OCI-LY1 (cell line): ENCODE results near the gene DALRD3.

Experiments
- H2AFZ ChIP-seq: fragments of 200-600 bp; sonication (generic), shearing (Covaris generic); 2 replicates; pipeline ENCODE4 v1.6.0; 2014; ENCODE audit warnings: antibody characterized with exemption, mild to moderate bottlenecking, low read length
- H3F3A ChIP-seq: fragments of 200-600 bp; sonication (generic), shearing (Covaris generic); 2 replicates; pipeline ENCODE4 v1.6.0; 2014; ENCODE audit warnings: mild to moderate bottlenecking, antibody characterized with exemption, low read length, moderate library complexity; ENCODE audit not compliant: insufficient read depth
- H3K27ac ChIP-seq: fragments of 200-600 bp; sonication (generic); 2 replicates; pipeline ENCODE4 v1.5.1; 2014; ENCODE audit warnings: low read length, mixed run types, mild to moderate bottlenecking, low read depth; ENCODE audit not compliant: poor library complexity, severe bottlenecking
- H3K27me3 ChIP-seq: fragments of 200-600 bp; sonication (generic); 2 replicates; pipeline ENCODE4 v1.6.0; 2014; ENCODE audit warnings: antibody characterized with exemption, mild to moderate bottlenecking, low read length, moderate library complexity; ENCODE audit not compliant: insufficient read depth
- H3K36me3 ChIP-seq: fragments of 200-600 bp; sonication (generic); 2 replicates; pipeline ENCODE4 v1.6.1; 2014; ENCODE audit warnings: mild to moderate bottlenecking, antibody characterized with exemption, low read length, moderate library complexity, mixed read lengths; ENCODE audit not compliant: insufficient read depth
- H3K4me1 ChIP-seq: fragments of 200-600 bp; sonication (generic); 2 replicates; pipeline ENCODE4 v1.5.1; 2014; ENCODE audit warnings: mild to moderate bottlenecking, low read length, moderate library complexity; ENCODE audit not compliant: insufficient read depth, severe bottlenecking
- H3K4me2 ChIP-seq: fragments of 200-600 bp; sonication (generic), shearing (Covaris generic); 2 replicates; pipeline ENCODE4 v1.6.1; 2014; ENCODE audit warnings: low read length
- H3K4me3 ChIP-seq: fragments of 200-600 bp; sonication (generic); 2 replicates; pipeline ENCODE4 v1.5.1; 2014; ENCODE audit warnings: low read length, low read depth, mild to moderate bottlenecking, mixed read lengths; ENCODE audit not compliant: poor library complexity, severe bottlenecking
- H3K79me2 ChIP-seq: fragments of 200-600 bp; shearing (Covaris generic); 2 replicates; pipeline ENCODE4 v1.6.1; 2016; ENCODE audit warnings: mixed run types, low read length, mixed read lengths; ENCODE audit not compliant: insufficient read depth
- H3K9ac ChIP-seq: fragments of 200-600 bp; sonication (generic), shearing (Covaris generic); 2 replicates; pipeline ENCODE4 v1.6.1; 2014; ENCODE audit warnings: mild to moderate bottlenecking, low read length, mixed read lengths
- H3K9me2 ChIP-seq: fragments of 200-600 bp; sonication (generic), shearing (Covaris generic); 2 replicates; pipeline ENCODE4 v1.6.1; 2014; ENCODE audit warnings: low read depth, mild to moderate bottlenecking, low read length, mixed read lengths
- H3K9me3 ChIP-seq: fragments of 200-600 bp; shearing (Covaris generic); 2 replicates; pipeline ENCODE4 v1.6.1; 2014; ENCODE audit warnings: low read length, mixed read lengths
- H4K20me1 ChIP-seq: fragments of 200-600 bp; sonication (generic), shearing (Covaris generic); 2 replicates; pipeline ENCODE4 v1.6.0; 2016; ENCODE audit warnings: mild to moderate bottlenecking, low read length; ENCODE audit not compliant: insufficient read depth
- EZH2 ChIP-seq: fragments of 200-600 bp; sonication (generic), shearing (Covaris generic); IDR thresholded peaks from 2 replicates; pipeline ENCODE4 v1.8.0; 2017; ENCODE audit warnings: borderline replicate concordance, mixed run types, mild to moderate bottlenecking, antibody characterized with exemption, low read length, moderate library complexity, mixed read lengths
- TF ChIP-seq, protein P1 (sequence below): fragments of 200-600 bp; sonication (generic), shearing (Covaris generic); IDR thresholded peaks from 2 replicates; pipeline ENCODE4 v1.5.1; 2017; ENCODE audit warnings: mild to moderate bottlenecking, antibody characterized with exemption, low read length, moderate library complexity, mixed read lengths

Gene DALRD3

DNA sequence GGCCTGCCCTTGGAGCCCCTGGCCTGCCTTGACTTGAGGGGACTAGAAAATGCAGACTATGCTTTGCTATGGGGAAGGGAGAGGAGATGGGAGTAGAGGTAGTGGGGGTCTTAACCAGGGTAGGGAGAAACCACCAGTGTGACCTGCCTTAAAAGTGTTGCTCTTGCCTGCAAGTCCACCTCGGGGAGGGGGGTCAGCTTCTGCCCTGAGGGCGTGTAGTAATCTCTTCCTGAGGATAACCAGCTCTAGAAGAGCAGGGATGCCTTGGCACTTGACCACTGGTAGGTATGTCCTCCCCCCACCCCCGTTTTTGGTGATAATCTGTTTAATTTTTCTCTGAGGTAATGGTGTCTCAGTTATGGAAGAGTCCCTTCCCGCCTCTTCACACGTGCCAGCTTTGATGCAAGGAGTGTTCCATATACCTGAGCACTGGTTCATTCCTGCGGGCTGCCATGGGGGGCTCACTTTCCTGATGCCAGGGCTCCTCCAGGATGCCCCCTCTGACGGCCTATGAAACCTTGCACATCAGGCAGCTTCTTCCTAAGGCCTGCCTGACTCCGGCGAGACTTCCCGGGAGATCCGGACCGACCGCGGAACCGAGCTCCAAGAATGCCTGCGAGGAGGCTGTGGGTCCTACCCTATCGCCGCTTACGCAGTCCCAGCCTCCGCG lies 29.1 kb downstream of the DALRD3 start:
- H4K20me1 ChIP-seq = no peaks in the 10 kb centered on the region
- H3K4me2 ChIP-seq = peak overlapping the region; percentile 94
- H3K27ac ChIP-seq = peak overlapping the region; percentile 45
- peak overlapping the region; percentile 82 for H3K9ac ChIP-seq
- no peak overlapping the region for H2AFZ ChIP-seq
- H3K27me3 ChIP-seq = no peaks in the 10 kb centered on the region
- 0 out of 2 replicates have a peak, but pooled peaks cover 3% of the 10 kb centered on the region for H3K79me2 ChIP-seq
- H3K4me3 ChIP-seq = peak overlapping the region; percentile 76
- no peak for TF ChIP-seq EZH2
- TF ChIP-seq, protein P1, sequence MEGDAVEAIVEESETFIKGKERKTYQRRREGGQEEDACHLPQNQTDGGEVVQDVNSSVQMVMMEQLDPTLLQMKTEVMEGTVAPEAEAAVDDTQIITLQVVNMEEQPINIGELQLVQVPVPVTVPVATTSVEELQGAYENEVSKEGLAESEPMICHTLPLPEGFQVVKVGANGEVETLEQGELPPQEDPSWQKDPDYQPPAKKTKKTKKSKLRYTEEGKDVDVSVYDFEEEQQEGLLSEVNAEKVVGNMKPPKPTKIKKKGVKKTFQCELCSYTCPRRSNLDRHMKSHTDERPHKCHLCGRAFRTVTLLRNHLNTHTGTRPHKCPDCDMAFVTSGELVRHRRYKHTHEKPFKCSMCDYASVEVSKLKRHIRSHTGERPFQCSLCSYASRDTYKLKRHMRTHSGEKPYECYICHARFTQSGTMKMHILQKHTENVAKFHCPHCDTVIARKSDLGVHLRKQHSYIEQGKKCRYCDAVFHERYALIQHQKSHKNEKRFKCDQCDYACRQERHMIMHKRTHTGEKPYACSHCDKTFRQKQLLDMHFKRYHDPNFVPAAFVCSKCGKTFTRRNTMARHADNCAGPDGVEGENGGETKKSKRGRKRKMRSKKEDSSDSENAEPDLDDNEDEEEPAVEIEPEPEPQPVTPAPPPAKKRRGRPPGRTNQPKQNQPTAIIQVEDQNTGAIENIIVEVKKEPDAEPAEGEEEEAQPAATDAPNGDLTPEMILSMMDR = no peak
- H3F3A ChIP-seq = no peaks in the 10 kb centered on the region
- no peaks in the 10 kb centered on the region for H3K9me3 ChIP-seq
- H3K9me2 ChIP-seq = no peaks in the 10 kb centered on the region
- H3K36me3 ChIP-seq = peaks cover 23% of the 10 kb centered on the region
- H3K4me1 ChIP-seq = peaks cover 24% of the 10 kb centered on the region

GRCh38 chr3:48985831-48986376 lies 32.5 kb downstream of the DALRD3 start:
- Histone ChIP-seq H3K79me2 (no peaks in the 10 kb centered on the region), H3F3A (no peaks in the 10 kb centered on the region), H3K4me3 (no peak overlapping the region), H3K4me1 (peaks cover 11% of the 10 kb centered on the region), H4K20me1 (no peaks in the 10 kb centered on the region), H3K27me3 (no peaks in the 10 kb centered on the region), H3K36me3 (peaks cover 52% of the 10 kb centered on the region), H3K27ac (no peak overlapping the region), H3K9me2 (no peaks in the 10 kb centered on the region), H3K9me3 (no peaks in the 10 kb centered on the region), H3K4me2 (no peak overlapping the region), H2AFZ (no peak overlapping the region), H3K9ac (no peak overlapping the region)
- TF ChIP-seq, protein P1 = no peak
- TF ChIP-seq EZH2 = no peak

DNA sequence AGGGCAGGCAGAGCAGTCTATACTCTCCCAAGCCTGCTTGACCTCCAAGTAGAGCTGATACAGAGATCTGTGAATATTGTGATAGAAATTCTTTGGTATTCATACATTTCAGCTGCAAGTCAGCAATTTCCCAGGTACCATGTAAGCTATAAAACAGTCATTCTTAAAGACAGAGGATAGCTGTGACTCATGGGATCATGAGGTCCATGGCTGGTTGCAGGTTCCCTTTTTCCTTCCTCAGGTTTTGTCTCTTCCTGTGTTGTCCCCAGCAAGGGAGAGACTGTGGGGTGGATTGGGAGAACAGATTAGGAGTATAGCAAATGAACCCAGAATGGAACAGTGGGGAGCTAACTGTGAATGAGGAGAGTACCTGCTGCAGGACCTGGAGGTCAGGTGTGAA lies 33.7 kb downstream of the DALRD3 start:
- H3K4me1 ChIP-seq = peaks cover 8% of the 10 kb centered on the region
- H3K79me2 ChIP-seq = no peaks in the 10 kb centered on the region
- no peak for TF ChIP-seq EZH2
- TF ChIP-seq, protein P1 = no peak
- H3K4me2 ChIP-seq = no peak overlapping the region
- H3K9me3 ChIP-seq = no peaks in the 10 kb centered on the region
- no peaks in the 10 kb centered on the region for H3K9me2 ChIP-seq
- no peaks in the 10 kb centered on the region for H3F3A ChIP-seq
- peaks cover 63% of the 10 kb centered on the region for H3K36me3 ChIP-seq
- no peak overlapping the region for H3K9ac ChIP-seq
- no peak overlapping the region for H3K27ac ChIP-seq
- H3K27me3 ChIP-seq = no peaks in the 10 kb centered on the region
- no peak overlapping the region for H2AFZ ChIP-seq
- H3K4me3 ChIP-seq = no peak overlapping the region
- no peaks in the 10 kb centered on the region for H4K20me1 ChIP-seq
